NCI-H510A (cell line): ENCODE measurements around the gene MPP3.
A peak's percentile ranks its signal among the peaks of the same experiment; 100 is the strongest.
"Not testable (repeated sequence)": the region's sequence is repeated elsewhere in the genome, so short reads cannot be mapped to it uniquely, and the experiment has no call there.

ENCODE experiments used
- DNase-seq: peaks from one replicate; lab custom pipeline; 2025; lab: John Stamatoyannopoulos, UW

Gene MPP3, protein sequence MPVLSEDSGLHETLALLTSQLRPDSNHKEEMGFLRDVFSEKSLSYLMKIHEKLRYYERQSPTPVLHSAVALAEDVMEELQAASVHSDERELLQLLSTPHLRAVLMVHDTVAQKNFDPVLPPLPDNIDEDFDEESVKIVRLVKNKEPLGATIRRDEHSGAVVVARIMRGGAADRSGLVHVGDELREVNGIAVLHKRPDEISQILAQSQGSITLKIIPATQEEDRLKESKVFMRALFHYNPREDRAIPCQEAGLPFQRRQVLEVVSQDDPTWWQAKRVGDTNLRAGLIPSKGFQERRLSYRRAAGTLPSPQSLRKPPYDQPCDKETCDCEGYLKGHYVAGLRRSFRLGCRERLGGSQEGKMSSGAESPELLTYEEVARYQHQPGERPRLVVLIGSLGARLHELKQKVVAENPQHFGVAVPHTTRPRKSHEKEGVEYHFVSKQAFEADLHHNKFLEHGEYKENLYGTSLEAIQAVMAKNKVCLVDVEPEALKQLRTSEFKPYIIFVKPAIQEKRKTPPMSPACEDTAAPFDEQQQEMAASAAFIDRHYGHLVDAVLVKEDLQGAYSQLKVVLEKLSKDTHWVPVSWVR

DNA sequence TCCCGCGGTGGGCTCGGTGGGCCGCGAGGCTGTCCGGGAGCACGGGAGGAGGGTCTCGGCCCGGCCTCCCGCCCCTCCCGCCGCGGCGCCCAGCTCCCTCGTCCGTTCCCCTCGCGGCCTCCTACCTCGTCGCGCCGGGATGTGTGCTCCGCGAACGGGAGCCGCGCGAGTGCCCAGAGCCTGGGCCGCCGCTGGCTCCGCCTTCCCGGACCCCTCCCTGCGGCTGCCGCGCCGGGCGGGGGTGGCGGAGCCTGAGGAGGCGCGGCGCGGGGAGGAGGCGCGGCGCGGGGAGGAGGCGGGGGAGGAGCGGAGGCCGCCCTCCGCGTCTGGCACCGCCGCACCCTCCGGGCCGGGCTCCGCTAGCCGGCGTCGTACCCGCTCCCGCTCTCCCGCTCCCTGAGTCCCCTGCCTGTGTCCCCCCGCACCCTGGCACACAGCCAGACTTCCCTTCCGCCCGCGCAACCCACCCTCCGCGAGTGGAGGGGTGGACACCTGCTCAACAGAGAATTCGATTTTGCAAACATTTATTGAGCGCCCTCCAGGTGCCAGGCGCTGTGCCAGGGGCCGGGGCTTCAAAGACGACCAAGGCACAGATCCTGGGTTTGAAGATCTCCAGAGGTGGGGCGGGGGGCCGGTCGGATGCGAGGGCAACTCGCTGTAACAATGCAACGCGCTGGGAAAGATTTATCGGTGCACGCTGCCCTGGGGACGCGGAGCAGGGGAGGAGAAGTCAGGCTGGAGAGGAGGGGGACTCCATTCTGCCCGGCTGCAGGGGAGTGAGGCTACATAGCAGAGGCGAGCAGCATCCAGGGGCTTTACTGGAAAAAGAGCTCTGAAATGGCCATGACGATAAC, at the start of gene MPP3:
MPP3 (minus strand) TSS at position 171 of the 854 bp plus-strand sequence. CDS start 1,240 bp downstream, outside the sequence.
- DNase-seq, result peak; percentile 79

DNA sequence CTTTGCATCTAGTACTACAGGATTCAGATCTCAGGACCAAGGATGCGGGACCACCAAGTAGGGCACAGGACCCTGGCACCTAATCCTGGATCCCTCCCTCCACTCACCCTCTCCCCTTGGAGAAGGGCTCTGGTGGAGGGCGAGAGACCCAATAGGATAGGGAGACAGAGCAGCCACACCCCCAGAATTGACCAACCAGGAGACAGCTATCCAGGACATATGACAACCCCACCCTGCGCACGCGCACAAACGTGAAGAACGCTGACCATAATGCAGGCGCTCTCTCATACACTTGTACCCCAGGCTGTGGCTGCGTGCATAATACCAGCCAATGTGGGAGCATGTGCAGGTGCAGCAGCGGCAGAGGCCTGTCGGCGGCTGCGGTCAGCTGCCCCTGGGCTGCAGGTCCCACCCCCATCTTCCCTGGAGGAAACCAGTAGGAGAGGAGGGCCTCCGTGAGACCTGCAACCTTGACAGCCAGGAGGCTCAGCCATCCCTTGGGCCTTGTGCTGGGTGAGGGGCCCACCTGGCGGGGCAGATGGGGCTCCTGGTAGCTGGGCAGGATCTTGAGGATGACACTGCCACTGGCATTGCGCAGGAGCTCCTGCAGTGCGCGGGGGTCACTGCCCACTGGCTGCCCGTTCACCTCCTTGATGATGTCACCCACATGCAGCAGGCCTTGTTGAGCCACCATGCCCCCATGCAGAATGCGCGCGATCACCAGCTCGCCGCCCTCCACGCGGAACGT, 49.0 kb upstream of the MPP3 start:
- DNase-seq, result no peak

DNA sequence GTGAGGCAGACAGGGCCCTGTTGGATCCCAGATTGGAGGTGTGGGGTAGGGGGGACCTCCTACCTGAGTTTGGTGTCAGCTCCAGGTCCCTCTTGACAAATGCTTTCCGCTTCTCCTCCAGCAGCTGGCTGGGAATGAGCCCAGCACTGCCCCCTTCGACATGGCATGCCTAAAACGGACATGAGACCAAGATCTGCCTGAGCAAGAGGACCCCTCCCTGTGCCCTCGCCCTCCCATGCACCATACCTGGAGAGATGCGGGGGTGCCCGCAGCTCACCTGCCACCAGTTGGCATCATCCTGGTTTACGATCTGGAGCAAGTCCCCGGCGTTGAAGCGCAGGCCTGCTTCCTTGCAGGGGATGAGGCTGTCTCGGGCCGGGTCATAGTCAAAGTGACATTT, 48.2 kb upstream of the MPP3 start:
- DNase-seq, result no peak

DNA sequence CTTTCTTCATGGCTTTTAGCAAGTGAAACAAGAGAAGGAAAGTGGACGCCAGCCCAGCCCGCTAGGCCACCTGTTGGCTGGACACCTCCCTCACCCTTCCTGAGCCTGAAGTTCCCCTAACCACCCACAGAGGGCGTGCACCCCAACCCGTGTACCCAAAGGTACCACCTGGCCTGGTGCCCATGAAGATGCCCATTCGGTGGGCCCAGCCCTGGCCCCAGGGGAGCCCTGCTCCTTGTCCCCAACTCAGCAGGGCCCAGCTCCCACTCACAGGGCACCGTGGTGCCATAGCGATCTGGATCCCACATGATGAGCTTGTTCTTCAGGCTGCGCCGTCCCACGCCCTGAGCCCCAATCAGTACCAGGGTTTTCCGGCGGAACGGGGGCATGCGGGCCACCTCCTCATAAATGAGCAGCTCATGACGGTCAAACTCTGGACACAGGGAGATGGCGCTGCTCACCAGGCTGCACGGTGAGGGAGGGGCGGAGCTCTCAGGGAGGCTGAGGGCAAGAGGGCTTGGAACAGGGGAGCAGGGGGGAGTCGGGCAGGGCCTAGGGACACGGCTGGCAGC, 47.6 kb upstream of the MPP3 start:
- no peak for DNase-seq

DNA sequence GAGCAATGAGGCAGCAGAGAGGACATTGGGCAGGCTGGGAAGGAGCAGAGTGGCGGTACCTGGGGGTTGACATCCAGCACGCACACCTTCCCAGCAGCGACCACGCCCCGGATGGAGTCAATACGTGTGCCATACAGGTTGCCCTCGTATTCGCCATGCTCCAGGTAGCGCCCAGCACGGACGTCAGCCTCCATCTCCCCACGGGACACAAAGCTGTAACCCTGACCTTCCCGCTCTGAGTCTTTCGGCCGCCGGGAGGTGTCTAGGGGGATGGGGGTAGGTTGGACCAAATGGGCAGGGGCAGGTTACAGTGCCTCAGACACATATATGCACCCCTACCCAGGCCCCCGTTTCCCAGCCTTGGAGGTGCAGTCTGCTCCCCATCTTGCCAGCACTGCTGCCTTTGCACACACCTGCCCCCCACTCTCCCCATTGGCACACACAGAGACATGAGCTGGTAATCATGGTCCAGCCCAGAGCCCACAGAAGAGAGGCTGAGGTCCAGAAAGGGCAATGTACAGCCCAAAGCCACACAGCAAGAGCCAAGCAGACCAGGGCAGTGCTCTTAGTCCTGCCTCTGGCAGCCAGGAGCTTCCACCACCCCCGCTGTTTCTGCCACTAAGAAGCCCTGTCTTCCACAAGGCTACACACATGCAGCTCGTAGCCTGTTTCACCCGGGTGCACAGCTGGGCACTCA, 46.9 kb upstream of the MPP3 start:
- no peak for DNase-seq

DNA sequence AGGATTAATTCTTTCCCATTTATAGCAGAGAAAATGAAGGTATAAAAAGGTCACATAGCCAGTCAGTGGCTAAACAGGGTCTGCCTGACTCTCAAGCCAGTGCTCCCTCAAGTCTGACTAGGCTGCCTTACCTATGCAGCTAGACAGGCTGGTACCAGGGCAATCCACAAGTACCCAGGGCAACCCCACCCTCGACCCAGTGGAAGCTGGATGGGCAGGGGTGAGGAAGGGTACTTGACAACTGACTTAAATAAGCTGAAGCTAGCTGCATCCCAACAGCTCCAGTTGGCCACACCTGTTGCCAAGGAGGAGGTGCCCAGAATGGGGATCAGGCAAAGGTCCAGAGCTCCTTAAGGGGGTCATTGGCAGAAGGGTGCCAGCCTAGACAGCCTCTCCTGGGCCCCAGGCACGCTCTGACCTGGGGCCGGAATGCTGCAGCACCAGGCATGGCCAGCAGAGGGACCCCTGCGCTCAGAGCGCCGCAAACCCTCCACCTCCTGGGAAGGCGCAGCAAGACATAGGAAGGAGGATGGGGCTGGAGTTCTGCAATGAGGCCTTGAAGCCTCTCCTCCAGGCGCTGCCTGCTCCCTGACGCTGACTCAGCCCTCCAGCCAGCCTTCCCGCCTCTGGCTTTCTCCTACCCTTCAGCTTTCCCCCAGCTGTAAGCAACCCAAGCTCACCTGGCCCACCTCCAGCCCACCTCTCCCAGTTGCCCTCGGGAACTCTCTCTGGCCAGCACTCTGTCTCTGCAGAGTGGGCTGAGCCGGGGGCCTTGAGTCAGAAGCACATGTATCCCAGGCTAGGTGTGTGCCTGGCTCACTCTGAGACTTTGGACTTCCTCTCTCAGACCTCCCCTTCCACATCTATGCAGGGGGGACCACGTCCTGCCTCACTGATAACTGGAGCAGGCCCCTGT, 45.6 kb upstream of the MPP3 start:
- no peak for DNase-seq

DNA sequence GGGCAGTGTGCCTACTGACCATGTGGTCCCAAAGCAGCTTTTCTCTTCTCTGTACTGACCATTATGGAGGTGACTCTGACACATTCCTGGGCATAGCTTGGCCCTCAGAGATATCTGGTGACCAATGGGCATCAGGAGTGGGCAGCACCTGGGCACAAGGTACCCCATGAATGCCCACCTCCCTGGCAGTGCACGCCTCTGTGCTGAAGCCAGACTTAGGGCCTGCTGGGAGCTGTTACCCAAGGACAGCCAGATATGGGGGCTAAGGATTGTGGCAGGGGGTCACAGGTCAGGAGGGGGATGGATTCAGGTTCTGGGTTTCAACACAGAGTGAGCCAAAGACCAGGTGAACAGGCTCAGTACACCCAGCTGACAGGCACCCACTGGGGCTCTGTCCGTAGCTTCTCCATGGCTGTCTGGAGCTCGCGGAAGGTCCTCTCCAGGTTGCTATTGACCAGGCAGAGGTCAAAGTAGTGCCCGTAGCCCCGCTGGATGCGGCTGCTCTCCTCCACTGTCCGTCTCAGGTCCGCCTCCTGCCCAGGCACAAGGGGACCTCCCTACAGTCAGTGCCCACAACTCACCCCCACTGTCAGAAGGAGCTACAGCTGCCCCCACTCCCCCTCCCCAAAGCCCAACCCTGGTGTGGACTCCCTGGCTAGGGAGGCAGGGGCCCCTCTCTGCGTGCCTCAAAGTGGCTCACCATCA, 44.7 kb upstream of the MPP3 start:
- no peak for DNase-seq

DNA sequence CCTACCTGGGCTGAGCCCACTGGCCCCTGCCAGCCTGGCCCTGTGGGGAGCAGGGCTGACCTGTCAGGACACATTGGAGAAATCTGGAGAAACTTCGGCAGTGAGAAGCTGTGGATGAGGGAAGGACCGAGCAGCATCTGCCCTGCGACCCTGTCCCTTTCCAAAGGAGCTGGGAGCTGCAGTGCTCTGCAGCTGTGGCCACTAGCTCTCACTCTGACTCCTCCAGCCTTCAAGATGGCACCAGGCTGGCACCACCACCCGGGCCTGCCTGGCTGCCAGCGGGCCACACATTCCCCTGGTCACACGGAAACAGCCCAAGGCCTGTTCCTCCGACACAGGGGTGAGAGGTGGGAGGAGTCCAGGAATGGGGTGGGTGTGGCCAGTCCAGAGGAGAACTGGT, 44.1 kb upstream of the MPP3 start:
- DNase-seq, result no peak

DNA sequence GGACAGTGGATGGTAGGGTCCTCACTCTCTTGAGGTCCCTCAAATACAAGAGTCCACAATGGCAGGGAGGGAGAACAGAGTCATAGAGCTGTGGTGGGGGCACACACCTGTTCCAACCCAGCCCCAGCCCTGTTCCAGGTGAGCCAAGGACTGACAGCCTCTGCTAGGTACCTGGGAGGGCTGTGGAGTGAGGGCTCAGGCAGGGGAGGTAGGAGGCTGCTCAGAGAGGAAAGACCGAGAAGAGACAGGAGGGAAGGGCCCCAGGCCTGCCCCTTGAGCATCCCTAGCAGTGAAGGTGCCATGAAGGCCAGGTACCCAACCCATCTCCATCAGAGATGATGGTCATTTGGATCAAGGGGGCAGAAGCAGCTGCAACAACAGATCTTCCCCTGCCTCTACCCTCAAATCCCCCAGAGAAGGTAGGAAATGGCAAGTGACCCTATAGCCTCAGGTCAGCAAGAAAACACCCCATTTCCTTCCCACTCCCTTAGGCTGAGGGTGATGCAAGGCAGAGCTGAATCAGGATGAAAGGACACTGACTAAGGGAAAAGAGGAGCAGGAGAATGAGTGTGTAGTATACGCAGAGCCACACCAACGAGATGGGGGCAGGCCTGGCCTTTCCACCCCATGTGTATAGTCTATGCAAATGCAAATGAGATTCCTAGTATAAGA, 42.7 kb upstream of the MPP3 start:
- DNase-seq, result no peak

DNA sequence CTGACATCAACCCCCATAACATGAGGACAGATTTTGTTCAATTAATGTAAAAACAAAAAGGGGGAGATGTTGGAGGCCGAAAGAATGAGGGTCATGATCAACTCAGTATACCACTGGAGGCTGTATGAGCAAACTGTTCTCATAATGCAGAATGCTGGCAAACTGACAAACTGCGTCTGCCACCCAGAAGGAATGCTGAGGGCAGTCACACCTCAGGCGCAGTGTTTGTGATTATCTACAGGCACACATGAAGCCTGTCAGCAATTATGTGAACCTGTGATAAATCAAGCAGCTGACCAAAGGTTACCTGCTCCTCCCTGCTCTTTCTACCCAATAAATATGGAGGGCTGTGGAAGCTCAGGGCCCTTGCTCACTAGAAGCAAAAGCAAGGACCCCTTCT, 41.3 kb upstream of the MPP3 start:
- no peak for DNase-seq

DNA sequence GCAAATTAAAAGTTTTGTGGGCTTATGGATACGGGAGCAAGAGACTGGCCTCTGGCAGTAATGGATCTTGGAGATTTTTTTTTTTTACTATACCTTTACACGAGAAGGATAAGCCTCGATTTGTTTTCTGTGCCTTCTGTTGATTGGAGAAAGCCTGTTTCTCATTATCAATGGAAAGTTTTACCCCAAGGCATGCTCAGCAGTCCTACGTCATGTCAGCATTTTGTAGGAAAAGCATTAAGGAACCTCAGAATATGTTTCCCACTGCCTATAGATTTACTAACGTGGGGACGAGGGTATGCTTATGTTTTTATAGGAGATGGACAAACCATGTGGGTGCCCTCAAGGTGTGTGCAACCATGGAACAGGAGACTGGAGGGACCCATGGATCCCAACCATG, 40.9 kb upstream of the MPP3 start:
- no peak for DNase-seq

DNA sequence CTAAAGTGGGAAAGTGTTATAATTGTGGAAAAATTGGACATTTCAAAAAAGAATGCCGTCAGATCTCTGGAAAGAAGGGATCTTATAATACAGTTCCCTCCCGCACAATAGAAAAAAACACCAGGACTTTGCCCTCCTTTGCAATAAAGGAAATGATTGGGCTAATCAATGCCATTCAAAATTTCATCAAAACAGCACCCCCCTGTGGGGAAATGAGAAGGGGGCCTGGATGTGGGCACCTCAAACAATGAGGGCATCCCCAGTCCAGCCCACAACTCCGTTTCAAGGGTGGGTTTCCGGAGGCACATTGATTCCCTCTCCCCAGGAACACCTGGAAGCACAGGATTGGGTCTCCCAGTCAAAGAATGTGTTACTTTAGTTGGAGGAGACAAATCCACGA, 40.1 kb upstream of the MPP3 start:
- no peak for DNase-seq

DNA sequence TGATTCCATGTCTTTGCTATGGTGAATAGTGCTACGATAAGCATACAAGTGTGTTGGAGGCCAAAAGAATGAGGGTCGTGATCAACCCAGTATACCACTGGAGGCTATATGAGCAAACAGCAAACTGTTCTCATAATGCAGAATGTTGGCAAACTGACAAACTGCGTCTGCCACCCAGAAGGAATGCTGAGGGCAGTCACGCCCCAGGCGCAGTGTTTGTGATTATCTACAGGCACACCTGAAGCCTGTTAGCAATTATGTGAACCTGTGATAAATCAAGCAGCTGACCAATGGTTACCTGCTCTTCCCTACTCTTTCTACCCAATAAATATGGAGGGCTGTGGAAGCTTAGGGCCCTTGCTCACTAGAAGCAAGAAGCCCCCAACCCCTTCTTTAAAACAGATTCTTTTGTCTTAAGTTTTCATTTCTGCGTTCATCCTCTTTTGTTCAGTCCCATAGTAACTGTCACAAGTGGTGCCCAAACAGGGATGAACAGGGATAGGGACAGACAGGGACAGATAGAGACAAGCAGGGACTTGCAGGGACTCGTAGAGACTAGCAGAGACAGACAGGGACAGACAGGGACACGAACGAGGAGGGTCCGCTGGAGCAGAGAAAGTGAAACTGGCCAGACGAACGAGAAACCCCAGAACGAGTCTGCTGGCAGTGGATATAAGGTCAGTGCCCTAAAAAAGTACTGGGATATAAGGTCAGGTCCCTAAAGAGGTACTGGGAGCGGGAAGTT, 39.2 kb upstream of the MPP3 start:
- DNase-seq, result no peak

DNA sequence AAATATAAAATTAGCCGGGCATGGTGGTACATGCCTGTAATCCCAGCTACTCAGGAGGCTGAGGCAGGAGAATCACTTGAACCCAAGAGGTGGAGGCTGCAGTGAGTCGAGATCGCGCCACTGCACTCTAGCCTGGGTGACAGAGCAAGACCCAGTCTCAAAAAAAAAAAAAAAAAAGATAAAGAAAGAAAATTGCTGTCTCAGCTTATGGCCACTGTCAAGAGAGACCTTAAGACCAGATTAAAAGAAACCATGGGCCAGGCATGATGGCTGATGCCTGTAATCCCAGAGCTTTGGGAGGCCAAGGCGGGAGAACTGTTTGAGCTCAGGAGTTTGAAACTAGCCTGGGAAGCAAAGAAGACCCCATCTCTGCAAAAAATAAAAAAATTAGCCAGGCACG, 36.1 kb upstream of the MPP3 start:
- not testable (repeated sequence) for DNase-seq

DNA sequence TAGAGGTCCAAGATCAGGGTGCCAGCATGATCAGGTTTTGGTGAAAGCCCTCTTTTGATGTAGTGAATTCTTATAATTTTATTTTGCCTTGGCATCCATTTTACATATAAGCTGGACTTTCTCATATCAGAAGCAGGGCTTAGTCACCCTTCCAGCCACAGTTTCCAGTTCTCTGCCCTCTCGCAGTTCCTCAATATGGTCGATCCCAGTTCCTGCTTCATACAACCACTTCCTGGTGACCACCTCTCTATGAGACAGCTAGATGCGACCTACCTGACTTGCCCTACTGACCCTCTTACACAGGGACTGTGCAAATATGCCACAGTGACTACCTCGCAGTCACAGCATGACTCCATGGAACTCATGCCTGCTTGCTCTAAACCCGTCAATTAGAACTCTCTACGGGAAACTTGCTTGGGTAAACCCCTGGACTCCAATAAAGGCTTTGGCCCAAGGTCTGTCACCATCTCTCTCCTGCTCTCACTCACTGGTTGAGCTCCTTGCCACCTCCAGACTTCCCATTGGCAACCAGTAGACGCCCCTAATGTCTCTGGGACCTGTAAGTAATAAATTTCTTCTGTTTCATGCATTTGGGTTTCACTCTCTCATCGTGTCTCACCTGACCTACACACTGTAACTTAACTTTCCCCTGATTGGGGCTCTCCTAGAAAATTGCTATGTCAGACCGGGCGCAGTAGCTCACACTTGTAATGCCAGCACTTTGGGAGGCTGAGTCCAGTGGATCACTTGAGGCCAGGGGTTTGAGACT, 35.5 kb upstream of the MPP3 start:
- no peak for DNase-seq

DNA sequence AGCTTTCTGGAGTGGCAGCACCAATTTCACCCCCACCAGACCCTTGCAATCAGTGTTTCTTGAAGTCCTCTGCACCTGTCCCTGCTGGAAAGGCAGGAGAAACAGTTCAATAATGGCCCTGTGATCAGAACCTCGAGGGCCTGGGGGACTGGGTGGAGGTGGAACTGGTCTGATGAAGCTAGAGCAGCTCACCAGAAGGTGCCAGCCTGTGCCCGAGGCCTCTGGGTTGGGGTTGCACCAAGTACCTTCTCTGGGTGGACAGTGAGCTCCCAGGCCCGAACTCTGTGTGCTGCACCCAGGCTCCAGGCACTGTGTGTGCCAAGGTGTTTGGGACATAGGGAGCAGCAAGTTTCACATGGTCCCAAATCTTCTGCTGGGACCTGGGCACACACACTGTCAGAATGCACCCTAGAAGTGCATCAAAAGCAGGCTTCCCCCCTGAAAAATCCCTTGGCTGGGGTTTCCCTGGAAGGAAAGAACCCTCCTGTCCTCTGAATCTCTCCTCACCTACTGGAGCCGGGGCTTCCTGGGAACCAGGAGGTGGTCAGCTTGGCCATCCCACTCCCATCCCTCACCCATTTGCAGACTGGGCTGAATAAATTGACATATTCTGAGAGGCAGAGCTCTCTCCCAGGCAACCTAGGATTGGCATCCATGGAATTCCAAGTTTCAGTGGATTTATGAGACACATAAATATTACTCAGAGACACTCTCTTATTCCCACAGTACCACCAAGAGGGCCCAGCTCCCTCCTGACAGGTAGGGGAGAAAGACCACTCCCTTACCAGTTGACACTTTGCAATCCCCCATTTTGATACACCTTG, 31.4 kb upstream of the MPP3 start:
- DNase-seq, result no peak
